Stromal cell of bone marrow (primary cell): ENCODE results near the gene CSNK1A1L.

Source experiments
- DNase-seq: peaks from one replicate; pipeline ENCODE4 v3.0.0-alpha.2; 2012; ENCODE audit warnings: low read depth

The CSNK1A1L gene

DNA sequence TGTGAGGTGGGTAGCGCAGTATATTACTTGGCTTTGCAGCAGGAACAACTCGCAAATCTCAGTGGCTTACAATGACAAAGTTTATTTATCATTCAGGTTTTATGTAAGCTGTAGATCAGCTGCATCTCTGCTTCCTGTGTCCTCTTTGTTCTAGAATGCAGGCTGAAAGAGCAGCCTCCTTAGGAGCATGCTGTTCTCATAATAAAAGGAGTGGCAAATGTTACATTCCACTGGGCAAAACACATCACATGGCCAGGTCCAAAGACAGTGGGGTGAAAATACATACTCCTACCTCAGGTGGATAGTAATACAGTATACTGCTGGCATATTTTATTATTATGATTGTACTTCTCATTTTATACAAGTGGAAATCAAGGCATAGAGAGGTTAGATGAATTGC, 1.2 kb upstream of the CSNK1A1L start:
- no peak for DNase-seq

DNA sequence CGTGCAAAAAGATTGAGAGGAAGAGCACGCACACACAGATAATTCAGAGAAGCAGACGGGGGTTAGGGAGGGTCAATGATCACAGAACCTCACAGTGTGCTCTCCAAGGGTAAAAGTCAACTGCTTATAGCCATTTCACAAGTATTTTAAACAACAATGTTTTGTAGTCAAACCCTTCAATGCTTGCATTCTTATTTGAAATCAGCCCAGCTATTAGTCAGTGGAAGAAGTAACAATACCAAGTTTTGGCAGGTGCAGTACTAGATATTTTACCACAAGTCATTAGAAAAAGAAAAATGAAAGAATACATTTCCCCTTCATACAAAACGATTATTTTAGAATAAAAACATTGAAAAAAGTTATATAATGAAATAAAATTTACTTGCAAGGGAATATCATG, 2.6 kb downstream of the CSNK1A1L start:
- no peak for DNase-seq

DNA sequence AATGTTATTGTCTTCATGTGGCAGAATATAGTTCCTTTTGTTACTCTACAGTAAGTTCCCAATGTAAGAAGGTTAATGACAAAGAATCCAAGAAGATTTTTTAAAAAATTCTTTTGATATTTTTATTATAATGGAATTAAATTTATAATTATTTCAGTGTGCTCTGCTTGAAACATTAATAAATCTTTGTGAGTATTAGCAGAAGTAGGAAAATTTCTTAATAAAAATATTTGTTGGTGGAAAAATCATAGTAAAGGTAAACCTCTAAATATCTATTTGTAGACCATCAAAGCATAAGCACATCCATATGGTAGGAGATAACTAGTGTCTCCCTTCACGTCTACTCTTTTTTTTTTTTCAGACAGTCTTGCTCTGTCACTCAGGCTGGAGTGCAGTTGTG, 4.3 kb downstream of the CSNK1A1L start:
- no peak for DNase-seq

DNA sequence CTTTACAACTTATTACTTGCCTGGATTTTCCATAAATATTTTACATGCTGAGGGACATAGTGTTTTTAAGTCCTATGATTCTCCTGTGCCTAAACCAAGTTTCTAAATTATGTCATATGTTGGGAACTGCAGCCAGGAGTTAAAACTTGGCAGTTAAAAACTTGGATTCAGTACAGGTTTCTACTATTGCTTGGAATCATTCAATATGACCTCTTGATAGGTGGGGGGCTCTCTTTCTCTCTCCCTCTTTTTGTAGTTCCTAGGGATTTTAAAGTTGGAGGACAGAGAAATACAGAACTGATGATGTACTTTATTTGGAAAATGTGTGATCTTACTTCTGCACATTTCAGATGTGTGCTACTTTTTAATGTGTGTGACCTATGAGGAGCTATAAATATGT, 4.7 kb downstream of the CSNK1A1L start:
- no peak for DNase-seq

DNA sequence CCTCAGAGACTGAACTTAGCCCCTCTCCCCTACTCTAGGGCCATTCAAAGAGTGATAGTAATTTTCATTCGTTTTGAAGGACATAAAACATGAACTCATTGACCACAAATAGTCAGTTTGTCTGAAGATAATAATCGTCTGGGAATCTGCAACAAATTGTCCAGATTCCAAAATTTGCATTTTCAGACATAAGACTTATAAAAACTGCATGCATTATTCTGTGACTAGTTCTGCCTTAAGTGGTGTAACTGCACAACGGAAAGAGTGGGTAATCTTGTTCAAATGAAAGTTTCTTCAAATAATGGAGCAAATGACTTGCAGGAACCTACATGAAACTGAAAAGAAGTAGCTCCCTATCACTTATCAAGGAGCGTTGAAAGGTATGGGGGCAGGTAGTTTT, 8.4 kb downstream of the CSNK1A1L start:
- no peak for DNase-seq

DNA sequence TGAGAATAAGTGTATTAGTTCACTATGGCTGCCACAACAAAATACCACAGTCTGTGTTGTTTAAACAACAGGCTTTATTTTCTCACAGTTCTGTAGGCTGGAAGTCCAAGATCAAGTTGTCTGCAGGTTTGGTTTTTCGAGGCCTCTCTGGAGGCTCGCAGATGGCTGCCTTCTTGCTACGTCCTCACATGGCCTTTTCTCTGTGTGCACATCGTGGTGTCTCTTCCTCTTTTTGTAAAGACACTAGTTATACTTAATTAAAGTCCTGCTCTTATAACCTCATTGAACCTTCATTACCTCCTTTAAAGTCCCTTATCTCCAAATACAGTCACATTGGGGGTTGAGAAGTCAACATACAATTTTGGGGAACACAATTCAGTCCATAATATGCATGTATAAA, 10.6 kb downstream of the CSNK1A1L start:
- DNase-seq = no peak

DNA sequence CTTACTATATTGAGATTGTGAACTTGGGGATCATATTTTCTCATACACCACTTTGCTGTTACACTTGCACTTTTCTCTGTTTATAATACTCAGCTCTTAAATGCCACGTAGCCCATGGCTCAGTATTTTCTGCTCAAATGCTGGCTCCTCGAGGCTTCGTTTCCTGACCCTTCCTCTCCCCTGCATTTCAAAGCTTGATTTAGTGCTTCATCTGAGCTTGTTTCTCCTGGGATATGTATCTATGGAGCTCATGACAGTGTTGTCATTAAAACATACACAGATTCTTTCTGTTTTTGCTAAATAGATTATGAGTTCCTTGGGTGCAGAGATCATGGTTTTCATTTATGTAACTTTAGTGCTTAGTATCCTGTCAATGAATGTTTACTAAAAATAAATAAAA, 11.4 kb downstream of the CSNK1A1L start:
- DNase-seq = no peak

DNA sequence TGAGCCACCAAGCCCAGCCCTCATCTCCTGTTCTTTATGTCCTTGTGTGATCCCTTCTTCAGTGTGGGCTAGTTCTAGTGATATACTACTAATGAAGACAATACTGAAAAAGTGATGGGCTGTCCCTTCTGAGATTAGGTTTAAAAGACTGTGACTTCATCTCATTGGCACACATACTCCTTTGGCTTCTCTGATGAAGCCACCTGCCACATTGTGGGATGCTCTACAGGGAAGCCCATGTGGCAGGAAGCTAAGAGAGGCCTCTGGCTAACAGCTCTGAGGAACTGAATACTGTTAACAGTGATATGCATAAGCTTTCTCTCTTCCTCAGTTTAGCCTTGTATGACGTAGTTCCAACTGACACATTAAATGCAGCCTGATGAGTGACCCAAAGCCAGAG, 13.6 kb downstream of the CSNK1A1L start:
- DNase-seq = no peak

DNA sequence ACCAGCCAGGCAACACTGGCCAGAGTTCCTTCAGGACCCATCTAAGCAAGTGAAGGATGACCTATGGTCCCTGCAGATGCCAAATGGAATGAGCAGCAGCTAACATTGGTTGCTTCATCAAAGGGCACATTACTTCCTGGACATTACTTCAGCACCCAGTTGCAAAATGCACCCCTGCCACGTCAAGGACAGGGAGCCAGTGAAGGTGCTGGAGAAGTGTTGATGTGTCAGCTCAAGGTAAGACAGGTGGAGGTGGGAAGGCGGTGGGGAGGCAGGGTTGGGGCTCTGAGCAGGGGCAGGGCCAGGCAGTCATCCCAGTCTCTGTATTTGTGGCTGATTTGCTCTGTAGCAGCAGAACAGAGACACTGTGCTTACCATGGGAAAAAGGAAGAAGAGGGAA, 14.6 kb downstream of the CSNK1A1L start:
- DNase-seq = no peak

DNA sequence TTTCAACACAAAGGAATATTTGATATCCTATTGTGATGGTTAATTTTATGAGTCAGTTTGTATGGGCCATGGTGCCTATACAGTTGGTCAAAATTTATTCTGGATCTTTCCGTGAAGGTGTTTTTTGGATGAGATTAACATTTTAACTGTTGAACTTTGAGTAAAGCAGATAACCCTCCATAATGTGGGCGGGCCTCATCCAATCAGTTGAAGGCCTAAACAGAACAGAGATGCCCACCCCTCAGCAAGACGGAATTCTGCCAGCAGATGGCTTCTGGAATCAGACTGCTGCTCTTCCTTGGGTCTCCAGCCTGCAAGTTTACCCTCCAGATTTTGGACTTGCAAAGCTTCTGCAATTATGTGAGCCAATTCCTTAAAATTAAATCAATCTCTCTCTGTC, 16.0 kb downstream of the CSNK1A1L start:
- no peak for DNase-seq

DNA sequence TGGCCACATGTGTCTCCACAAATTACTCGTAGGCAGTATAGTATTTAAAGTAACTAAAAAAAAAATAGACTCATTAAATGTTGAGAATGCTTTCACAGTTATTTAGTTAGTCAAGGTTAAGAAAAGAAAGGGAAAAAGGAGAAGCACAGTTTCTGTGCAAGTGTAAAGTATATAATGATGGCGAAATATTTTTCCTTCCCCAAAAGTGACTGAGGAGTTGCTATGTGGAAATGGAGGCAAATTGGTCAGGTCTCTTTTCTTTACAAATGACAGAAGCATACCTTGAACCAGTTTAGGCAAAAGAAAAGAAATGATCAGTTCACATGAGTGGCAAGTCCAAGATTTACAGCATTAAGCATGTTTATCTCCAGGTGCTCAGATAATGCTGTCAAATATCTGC, 18.0 kb downstream of the CSNK1A1L start:
- no peak for DNase-seq

DNA sequence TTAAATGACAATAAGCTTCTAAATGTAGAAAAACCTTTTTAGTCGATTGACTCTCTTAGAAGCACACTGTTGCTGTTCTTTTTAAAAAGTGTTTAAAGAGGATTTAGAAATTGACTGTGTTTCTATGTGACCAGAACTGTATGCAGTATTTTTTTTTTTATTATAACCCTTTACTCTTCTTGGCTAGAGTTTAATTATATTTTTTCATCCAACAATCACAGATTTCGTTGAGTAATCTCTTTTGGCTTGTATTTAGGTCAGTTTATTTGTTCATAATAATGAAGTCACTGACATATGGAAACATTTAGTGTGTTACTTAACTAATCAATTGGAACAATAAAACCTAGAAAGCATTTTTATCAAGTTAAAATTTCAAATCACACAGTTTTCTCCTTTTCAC, 19.9 kb downstream of the CSNK1A1L start:
- no peak for DNase-seq

DNA sequence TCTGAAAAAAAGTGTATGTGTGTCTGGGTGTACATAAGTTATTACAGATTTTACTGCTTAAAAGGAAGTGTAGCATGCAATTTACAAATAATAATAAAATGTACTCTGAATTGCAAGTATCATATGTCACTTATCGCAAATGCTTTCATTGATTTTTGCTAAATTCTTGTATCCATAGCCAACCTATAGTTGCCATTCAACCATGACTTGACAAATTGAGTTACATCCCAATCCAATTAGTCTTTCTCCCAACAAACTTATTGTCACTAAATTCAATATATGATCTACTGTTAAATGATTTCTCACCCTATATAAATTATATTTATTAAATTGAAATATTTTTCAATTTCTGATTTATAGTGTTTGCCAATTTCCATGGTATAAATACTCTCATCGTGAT, 28.6 kb downstream of the CSNK1A1L start:
- DNase-seq = no peak

DNA sequence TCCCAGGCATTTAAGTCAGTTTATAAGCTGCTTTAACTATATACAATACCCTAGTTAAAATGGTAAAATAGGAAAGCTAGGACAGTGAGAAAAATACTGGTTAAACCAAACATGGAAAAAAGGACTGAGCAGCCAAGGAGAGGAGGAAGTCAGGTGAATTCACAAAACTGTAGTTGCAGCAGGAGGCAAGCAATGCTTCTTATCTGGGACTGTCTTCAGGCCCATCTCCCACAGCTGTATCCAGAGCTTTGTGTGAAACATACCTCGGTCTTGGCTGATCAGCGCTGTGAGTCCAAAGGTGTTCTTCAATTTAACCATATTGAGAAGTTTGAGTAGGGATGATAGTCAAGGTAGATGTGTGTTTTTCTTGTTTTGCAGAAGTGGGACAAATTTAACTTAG, 30.3 kb downstream of the CSNK1A1L start:
- DNase-seq = no peak

DNA sequence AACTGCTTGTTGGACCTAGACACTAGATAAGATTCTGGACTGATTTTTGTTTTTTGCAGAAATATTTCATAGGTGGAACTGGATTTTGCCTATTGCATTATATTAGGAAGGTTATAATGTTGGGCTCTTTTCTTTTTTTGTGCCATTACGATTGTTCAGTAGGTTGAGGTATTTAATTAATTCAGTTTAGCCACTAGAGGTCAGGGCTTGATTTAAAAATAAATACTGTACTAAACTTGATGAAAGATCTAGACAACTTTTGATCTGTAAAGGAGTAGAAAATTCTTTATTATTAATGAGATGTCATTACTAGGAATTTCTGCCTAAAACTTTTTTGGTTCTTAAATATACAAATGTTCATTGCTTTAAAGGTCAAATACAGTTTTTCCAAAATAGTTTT, 30.8 kb downstream of the CSNK1A1L start:
- peak; percentile 21 for DNase-seq

DNA sequence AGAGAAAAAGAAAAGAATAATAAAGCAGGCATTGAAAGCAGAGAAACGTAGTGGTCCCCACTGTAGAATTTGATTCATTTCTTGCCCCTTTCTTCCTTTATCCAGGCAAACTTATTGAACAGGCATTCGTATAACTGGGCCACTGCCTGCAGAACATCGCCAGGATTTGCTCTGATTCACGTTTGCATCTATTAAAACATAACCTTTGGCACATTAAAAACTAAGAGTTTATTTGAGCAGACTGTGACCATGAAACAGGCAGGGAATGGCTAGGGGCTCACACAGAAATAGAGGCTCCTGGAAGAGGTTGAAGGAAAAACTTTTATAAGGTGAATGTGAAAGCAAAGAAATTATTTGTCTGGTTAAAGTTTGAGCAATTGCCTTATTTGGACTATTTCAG, 33.4 kb downstream of the CSNK1A1L start:
- DNase-seq = no peak

DNA sequence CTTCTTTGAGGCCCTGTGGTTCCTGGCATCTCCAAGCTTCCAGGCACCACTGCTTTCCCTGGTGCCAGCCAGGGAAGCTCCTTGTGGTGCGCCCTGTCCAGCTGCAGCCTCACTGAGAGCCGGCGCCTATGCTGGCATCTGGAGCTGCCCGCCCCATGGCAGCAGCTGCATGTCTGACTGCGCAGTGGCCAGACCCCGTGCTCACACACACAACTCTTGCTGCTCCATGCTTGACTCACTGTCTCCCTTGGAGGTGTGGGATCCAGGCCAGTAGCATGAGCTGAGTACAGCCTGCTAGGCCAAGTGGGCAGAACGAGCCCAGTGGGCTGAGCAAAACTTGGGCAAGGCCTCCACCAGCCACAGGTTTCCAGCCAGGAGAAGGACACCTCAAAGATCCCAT, 34.5 kb downstream of the CSNK1A1L start:
- DNase-seq = peak; percentile 17

DNA sequence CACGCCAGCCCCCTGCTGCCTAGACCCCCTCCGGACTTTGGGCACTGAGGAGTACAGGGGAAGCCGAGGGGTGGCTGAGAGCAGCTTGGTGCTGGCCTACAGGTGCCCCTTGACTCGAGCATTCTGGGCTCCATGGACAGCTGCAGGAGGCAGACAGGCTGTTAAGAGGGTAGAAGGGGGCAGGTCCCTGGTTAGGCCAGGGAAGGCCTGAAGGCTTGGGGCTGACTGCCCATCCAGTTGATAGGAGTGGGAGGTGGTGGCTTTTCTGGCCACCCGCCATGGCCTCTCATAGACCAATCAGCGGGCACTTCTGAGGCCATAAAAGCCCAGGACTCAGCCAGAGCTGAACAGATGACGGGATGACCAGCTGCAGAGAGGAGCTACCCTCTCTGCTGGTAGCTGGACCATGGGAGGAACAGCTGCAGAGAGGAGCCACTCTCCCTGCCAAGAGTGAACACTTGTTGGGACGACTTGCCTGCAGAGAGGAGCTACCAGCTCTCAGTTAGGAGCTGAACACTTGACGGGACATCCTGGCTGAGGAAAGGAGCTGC, 35.2 kb downstream of the CSNK1A1L start:
- DNase-seq = no peak

DNA sequence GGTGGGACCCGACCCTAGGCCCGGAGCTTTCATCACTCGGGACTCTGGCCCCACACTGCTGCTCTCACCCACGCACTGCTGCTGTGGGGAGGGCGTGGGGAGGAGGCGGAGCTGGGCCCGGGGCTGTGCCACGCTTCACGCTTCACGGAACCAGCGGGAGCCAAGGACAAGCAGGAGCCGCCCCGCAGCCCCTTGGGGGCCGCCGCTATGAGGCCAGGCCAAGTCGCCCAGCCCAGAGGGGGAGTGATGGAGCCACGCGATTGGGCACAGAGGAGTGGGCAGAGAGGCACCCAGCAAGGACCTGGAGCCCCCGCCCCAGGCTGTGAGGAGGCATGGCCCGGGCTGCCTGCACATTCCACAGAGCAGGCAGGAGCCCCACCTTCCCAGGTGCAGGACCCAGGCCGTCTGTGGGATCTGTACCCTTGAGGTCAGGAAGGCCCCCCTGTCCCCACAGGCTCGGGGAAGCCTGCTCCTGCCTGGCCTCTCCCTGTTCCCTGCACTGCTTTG, 35.8 kb downstream of the CSNK1A1L start:
- no peak for DNase-seq

DNA sequence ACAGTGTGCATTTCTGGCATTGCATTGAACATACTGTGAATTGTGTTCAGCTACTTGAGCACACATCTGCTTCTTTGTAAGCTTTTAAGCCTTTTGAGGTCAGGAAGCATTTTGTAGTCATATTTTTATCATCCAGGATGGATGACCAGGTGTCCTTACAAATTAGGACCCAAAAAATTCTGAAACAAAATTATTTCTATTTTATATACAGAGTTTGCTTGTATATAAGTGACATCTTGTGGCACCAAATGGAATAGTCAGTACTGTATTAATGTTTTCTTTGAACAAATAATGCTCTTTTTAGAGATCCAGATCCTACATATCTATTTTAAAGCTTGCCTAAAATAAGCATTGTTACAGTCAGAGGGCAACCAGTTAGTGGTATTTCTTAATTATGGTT, 36.5 kb downstream of the CSNK1A1L start:
- no peak for DNase-seq

DNA sequence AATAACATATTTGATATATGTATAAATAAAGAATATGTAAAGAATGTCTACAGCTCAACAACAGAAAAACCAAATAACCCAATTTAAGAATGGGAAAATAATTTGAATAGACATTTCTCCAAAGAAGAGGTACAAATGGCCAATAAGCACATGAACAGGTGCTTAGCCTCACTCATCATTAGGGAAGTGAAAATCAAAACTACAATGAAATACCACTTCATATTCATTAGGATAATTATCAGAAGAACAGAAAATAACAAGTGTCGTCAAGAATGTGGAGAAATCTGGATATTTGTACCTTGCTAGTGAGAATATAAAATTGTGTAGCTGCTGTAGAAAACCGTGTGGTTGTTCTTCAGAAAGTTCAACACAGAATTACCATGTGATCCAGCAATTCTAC, 37.6 kb downstream of the CSNK1A1L start:
- DNase-seq = no peak

DNA sequence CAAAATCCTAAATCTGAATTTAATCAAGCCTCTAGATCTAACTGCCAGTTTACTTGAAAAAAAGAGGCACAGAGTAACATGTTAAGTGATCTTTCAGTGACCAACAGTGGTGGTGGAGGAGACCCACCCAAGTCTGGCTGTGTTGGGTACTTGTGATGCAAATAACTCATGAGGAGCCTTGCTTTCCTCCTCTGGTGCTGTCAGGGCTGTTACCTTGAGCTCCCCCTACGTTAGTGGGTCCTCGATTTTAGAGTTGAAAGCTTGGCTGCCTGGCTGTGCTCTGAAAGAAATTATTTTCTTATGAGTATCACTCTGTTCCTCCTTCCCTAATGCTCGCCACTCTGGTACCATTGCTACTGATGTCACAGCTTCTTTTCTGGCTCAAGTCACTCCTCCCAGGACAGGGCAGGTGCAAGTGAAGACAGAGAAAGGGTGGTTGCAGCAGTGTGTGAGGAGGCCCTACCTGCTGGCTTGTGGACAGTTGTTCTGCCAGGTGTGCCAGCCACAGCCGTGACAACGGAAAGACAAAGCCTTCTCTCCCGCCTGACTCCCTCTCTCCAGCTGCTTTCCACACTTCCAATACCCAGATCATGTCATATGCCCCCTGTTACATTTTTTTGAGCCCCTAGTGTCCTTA, 39.5 kb downstream of the CSNK1A1L start:
- DNase-seq = no peak

DNA sequence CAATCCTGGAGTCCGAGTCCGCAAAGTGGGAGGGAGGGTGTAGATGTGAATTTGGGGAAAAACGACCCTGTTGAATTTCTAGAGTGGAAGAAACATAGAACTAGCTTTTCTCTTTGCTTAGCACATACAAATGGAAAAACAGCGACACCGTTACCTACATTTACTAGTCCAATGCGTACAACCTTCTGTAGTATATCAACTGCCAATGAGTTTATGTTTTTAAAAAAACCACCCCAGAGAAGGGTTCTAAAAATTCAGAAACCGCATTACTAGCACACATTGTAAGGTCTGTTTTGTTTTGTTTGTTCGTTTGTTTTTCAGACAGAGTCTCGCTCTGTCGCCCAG, 45.6 kb downstream of the CSNK1A1L start:
- no peak for DNase-seq
